ENCODE data around the gene RASAL2. TPM values are rescaled to one million over a fixed set of nuclear protein-coding genes. Genes with fewer than 3 reads are reported as not detected.

RASAL2 gene
- total RNA-seq, 1 experiment from 2014 or later = 31.6 TPM

- Histone ChIP-seq H3K27ac (ENCODE audit: low read length) (no peak overlapping the region), H3K4me3 (ENCODE audit: low read depth in 2 of 2, low read length in 2 of 2) (no peak overlapping the region), H3K27me3 (ENCODE audit: control insufficient read depth, insufficient read depth, low read length) (no peaks in the 10 kb centered on the region), H3K36me3 (ENCODE audit: control insufficient read depth, insufficient read depth, low read length) (no peaks in the 10 kb centered on the region), H3K9me3 (ENCODE audit: control insufficient read depth, insufficient read depth, low read depth, low read length) (no peaks in the 10 kb centered on the region), H3K4me1 (ENCODE audit: control insufficient read depth, insufficient read depth, low read length) (peaks cover 9% of the 10 kb centered on the region)
- ChIA-PET CTCF (no interaction called here), POLR2A (no interaction called here)
- TF ChIP-seq SIN3A (IDR thresholded peaks at IDR 0.05; ENCODE audit: borderline replicate concordance, insufficient read depth, low read depth, low read length) (no peak), TCF7L2 (IDR thresholded peaks at IDR 0.05; ENCODE audit: low read depth, low read length) (no peak), REST (IDR thresholded peaks at IDR 0.05; ENCODE audit: insufficient read depth in 1 of 2, low read depth in 2 of 2, low read length in 1 of 2) (no peak), POLR2AphosphoS5 (IDR thresholded peaks at IDR 0.05; ENCODE audit: low read depth, low read length) (no peak), CTCF (IDR thresholded peaks at IDR 0.05) (no peak)
- ATAC-seq = 0 out of 2 replicates have a peak, but pooled peaks have one; percentile 15
- intact Hi-C loops (cut with micrococcal nuclease; ENCODE audit: unreplicated experiment) (loop anchor here (5.0 kb wide), 2 partner anchors 225 to 355 kb away; no protein-coding TSS in a partner anchor), in situ Hi-C loops (cut with HindIII; ENCODE audit: low pct_unique_long_range_greater_than_20kb, low sequenced_read_pairs) (no loop called here)
- DNase-seq (ENCODE audit: low read depth, low spot score) = no peak
- no TSS peak for BruUV-seq (replicated peaks)
Observed at GRCh38 chr1:178531887-178532286, 438.0 kb downstream of the RASAL2 start.

DNA sequence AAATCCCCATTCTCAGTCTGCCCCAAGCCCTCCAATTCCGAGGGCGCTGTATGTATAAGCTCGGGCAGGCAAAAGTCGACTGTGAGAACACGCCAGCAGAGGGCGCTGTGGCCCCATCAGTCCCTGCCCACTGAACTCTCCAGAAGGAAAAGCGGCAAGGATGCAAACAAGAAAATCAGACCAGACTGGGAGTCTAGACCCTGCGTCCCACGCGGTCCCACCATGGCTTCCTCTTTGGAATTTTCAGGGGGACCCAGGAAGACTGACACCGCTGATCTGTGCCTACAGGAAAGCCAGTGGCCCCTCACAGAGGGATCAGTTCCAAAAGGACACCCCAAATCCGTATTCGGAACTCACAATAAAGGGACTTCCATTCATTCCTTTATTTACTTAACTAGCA lies 438.5 kb downstream of the RASAL2 start:
- H3K4me1 ChIP-seq (ENCODE audit: control insufficient read depth, insufficient read depth, low read length) = peaks cover 14% of the 10 kb centered on the region

More for the DNA sequence above, 438.5 kb downstream of the RASAL2 start:
- no TSS peak for BruUV-seq (replicated peaks)
- no peak overlapping the region for H3K27ac ChIP-seq (ENCODE audit: low read length)
- no peaks in the 10 kb centered on the region for H3K27me3 ChIP-seq (ENCODE audit: control insufficient read depth, insufficient read depth, low read length)
- no peak overlapping the region for H3K4me3 ChIP-seq (ENCODE audit: low read depth in 2 of 2, low read length in 2 of 2)
- in situ Hi-C loops (cut with HindIII; ENCODE audit: low pct_unique_long_range_greater_than_20kb, low sequenced_read_pairs) = no loop called here
- ChIA-PET POLR2A (no interaction called here), CTCF (interaction anchor here (0.7 kb wide), 1 partner anchor 1169 kb away, joined by 3 read pairs; no protein-coding TSS in a partner anchor)
- intact Hi-C loops (cut with micrococcal nuclease; ENCODE audit: unreplicated experiment) = loop anchor here (5.0 kb wide), 2 partner anchors 225 to 355 kb away; no protein-coding TSS in a partner anchor
- peak; percentile 96 for TF ChIP-seq CTCF (IDR thresholded peaks at IDR 0.05)
- TF ChIP-seq REST (IDR thresholded peaks at IDR 0.05; ENCODE audit: insufficient read depth in 1 of 2, low read depth in 2 of 2, low read length in 1 of 2) = no peak
- no peak for DNase-seq (ENCODE audit: low read depth, low spot score)
- H3K9me3 ChIP-seq (ENCODE audit: control insufficient read depth, insufficient read depth, low read depth, low read length) = no peaks in the 10 kb centered on the region
- no peaks in the 10 kb centered on the region for H3K36me3 ChIP-seq (ENCODE audit: control insufficient read depth, insufficient read depth, low read length)
- peak; percentile 78 for ATAC-seq
